GM10248 (cell line): ENCODE data around the gene LHPP.

Experiments
- CTCF ChIA-PET: fragments of 300-600 bp; sonication (Branson Sonifier 250); formaldehyde crosslinking; extraction: SDS; loops from one replicate; lab custom pipeline; 2021; ENCODE audit warnings: antibody characterized with exemption; lab: Yijun Ruan, JAX
- POLR2A ChIA-PET: fragments of 350-650 bp; sonication (Branson Sonifier 250); formaldehyde crosslinking; extraction: SDS; loops from one replicate; lab custom pipeline; 2020; ENCODE audit warnings: antibody characterized with exemption; lab: Yijun Ruan, JAX
- DNase-seq: peaks from one replicate; pipeline ENCODE4 v3.0.0; 2012; ENCODE audit errors: extremely low spot score
- CTCF ChIP-seq: IDR thresholded peaks from 2 replicates; pipeline ENCODE4 v1.5.1; 2012; ENCODE audit warnings: mild to moderate bottlenecking, low read depth; ENCODE audit errors: extremely low read depth, missing control alignments, control extremely low read depth

Gene LHPP

DNA sequence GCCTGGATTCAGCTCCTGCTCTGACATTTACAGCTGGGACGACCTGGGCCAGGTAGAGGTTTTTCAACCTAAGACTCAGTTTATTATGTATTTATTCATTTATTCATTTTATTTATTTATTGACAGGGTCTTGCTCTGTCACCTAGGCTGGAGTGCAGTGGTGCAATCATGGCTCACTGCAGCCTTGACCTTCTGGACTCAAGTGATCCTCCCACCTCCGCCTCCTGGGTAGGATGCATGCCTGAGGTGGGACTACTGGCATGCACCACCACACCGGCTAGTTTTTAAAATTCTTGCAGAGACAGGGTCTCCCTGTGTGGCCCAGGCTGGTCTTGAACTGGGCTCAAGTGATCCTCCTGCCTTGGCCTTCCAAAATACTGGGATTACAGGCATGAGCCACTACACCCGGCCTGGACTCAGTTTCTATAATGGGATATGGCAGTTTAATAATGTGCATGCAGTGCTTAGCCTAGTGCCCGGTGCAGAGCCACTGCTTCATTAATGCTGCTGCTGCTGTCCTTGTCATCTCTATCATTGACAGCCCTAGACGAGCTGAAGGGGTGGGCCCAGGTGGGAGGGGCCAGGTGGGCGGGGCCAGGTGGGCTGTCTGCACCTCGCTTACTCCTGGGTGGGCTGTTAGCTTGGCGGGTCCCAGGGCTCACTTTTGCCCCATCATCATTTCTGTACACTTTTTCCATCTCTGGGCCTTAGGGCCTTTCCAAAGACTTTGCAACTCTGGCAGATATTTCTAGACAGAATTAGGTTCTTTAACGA, 92.6 kb downstream of the LHPP start:
- ChIA-PET POLR2A (no interaction called here), CTCF (interaction anchor here (1.0 to 1.6 kb wide), 2 partner anchors 13 to 19 kb away, joined by 3 to 4 read pairs; no protein-coding TSS in a partner anchor)
- TF ChIP-seq CTCF: no peak
- no peak for DNase-seq

DNA sequence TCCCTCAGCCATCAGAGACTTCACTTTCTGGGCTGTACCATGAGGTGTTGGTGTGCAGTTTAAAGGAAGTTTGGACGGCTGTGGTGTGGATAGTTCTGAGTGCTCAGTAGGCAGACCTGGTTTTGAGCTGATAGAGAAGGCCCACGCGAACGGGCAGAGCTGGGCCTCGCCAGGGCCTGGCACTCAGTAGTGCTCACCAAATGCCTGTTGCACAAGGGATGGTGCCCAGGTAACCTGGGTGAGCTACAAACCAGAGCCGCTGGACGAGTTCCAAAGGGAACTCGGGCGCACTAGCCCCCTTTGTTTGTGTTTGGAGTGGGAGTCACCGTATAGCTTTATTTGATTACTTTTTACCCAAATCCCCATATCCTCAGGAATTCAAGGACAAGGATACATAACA, 95.5 kb downstream of the LHPP start:
- DNase-seq: no peak
- ChIA-PET CTCF (no interaction called here), POLR2A (no interaction called here)
- TF ChIP-seq CTCF: no peak

- TF ChIP-seq CTCF: no peak
- POLR2A ChIA-PET: no interaction called here
- CTCF ChIA-PET: no interaction called here
- no peak for DNase-seq
These were observed 96.2 kb downstream of the LHPP start for GRCh38 chr10:124557648-124558338.

GRCh38 chr10:124558339-124559321, 97.0 kb downstream of the LHPP start:
- CTCF ChIA-PET: no interaction called here
- no peak for TF ChIP-seq CTCF
- no peak for DNase-seq
- POLR2A ChIA-PET: no interaction called here

DNA sequence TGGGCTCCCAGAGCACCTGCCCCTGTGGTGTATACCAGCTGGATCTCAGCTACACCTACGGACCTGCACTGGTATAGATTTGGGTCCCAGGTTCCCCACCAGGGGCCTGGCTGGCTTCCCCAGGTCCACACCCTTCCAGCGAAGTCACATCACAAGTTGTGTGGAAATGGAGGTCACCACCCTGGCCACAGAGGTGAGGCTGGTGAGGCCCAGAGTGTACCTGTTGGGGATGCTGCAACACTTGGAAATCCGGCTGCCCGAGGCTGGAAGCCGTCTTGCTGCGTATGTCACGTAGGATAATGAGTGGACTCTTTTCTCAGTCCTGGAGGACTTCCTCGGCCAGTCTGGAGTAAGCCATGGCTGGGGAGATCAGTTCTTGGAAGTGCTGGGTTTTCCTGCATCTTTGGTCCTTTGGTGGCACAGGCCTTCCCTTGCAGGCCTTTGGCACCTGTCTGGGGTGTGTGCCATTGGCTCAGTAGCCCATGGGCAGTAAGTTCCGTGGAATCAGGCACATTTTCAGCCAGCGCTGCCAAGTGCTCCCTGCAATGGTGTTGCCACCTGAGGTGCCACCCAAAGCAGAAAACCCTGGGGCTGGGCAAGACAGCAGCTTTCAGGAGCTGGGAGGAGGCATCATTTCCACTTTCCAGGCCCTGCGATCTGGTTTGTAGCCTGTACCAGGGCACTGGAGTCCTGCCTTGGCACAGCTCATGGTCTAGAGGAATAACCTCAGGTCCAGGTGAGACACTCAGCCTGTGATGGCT, 97.9 kb downstream of the LHPP start:
- TF ChIP-seq CTCF: no peak
- DNase-seq: no peak
- CTCF ChIA-PET: no interaction called here
- POLR2A ChIA-PET: no interaction called here
